WTC11 (cell line): ENCODE measurements around the gene SIAE. TPM values are rescaled to one million over a fixed set of nuclear protein-coding genes. Genes with fewer than 3 reads are reported as not detected.

Experiments
- ATAC-seq: fragments of 200-7000 bp; cut with Tn5 transposase; 2 replicates; pipeline ENCODE4 v1.10.0; 2021; ENCODE audit warnings: mild to moderate bottlenecking, moderate library complexity
- CTCF ChIA-PET: fragments of 300-600 bp; sonication (Branson Sonifier 250); formaldehyde crosslinking; loops from one replicate; lab custom pipeline; 2021; ENCODE audit warnings: antibody characterized with exemption; lab: Charles Lee
- POLR2A ChIA-PET: fragments of 350-600 bp; sonication (Branson Sonifier 250); formaldehyde crosslinking; loops from one replicate; lab custom pipeline; 2021; ENCODE audit warnings: antibody characterized with exemption; lab: Charles Lee
- DNase-seq: peaks from one replicate; pipeline ENCODE4 v3.0.0; 2021; ENCODE audit warnings: low spot score
- H3K27ac Mint-ChIP-seq: 2 replicates; pipeline ENCODE4 v1.8.0; 2021; ENCODE audit warnings: mixed read lengths
- H3K27me3 Mint-ChIP-seq: 2 replicates; pipeline ENCODE4 v1.8.0; 2021; ENCODE audit warnings: low read depth, mild to moderate bottlenecking, moderate library complexity, mixed read lengths
- H3K36me3 Mint-ChIP-seq: 2 replicates; pipeline ENCODE4 v1.8.0; 2021; ENCODE audit warnings: mixed read lengths
- H3K4me1 Mint-ChIP-seq: 2 replicates; pipeline ENCODE4 v1.8.0; 2022; ENCODE audit warnings: mixed read lengths
- H3K4me3 Mint-ChIP-seq: 2 replicates; pipeline ENCODE4 v1.8.0; 2021; ENCODE audit warnings: mild to moderate bottlenecking, moderate library complexity, mixed read lengths
- H3K9me3 Mint-ChIP-seq: 2 replicates; pipeline ENCODE4 v1.8.0; 2021; ENCODE audit warnings: mixed read lengths
- EMX1 ChIP-seq: fragments of 250-450 bp; sonication (Bioruptor Pico); IDR thresholded peaks from 2 replicates; pipeline ENCODE4 v1.8.0; 2021; ENCODE audit warnings: mild to moderate bottlenecking
- GRHL2 ChIP-seq: fragments of 250-450 bp; sonication (Bioruptor Pico); IDR thresholded peaks from 2 replicates; pipeline ENCODE4 v1.8.0; 2022; ENCODE audit warnings: mild to moderate bottlenecking, moderate library complexity; ENCODE audit not compliant: insufficient replicate concordance, severe bottlenecking
- NFATC4 ChIP-seq: fragments of 250-450 bp; sonication (Bioruptor Pico); IDR thresholded peaks from 2 replicates; pipeline ENCODE4 v1.9.0; 2021; ENCODE audit warnings: mild to moderate bottlenecking
- NR3C1 ChIP-seq: sonication (generic); formaldehyde crosslinking; conservative IDR thresholded peaks from 2 replicates; pipeline ENCODE4 v1.8.1; 2023; ENCODE audit warnings: low read depth, mild to moderate bottlenecking, missing genetic modification reagents
- SOX15 ChIP-seq: fragments of 250-450 bp; sonication (Bioruptor Pico); IDR thresholded peaks from 2 replicates; pipeline ENCODE4 v1.9.0; 2021; ENCODE audit warnings: mild to moderate bottlenecking
- ZNF121 ChIP-seq: sonication (generic); formaldehyde crosslinking; IDR thresholded peaks from 2 replicates; pipeline ENCODE4 v1.8.0; 2023; ENCODE audit warnings: missing genetic modification reagents
- ZNF219 ChIP-seq: sonication (generic); formaldehyde crosslinking; IDR thresholded peaks from 2 replicates; pipeline ENCODE4 v1.8.0; 2023; ENCODE audit warnings: missing genetic modification reagents, mild to moderate bottlenecking, borderline replicate concordance
- ZNF232 ChIP-seq: sonication (generic); formaldehyde crosslinking; IDR thresholded peaks from 2 replicates; pipeline ENCODE4 v1.8.0; 2022; ENCODE audit warnings: mild to moderate bottlenecking, missing genetic modification reagents
- ZNF416 ChIP-seq: fragments of 250-450 bp; sonication (Bioruptor Pico); IDR thresholded peaks from 2 replicates; pipeline ENCODE4 v1.9.0; 2021; ENCODE audit warnings: mild to moderate bottlenecking, inconsistent platforms
- ZNF671 ChIP-seq: fragments of 250-450 bp; sonication (Bioruptor Pico); IDR thresholded peaks from 2 replicates; pipeline ENCODE4 v1.8.0; 2021; ENCODE audit warnings: mild to moderate bottlenecking
- total RNA-seq: library from RNA; stranded (reverse); gene quantifications from 3 replicates; pipeline ENCODE4 v1.2.3, GENCODE V29; 2021
- TF ChIP-seq, protein P1 (sequence below): sonication (generic); formaldehyde crosslinking; conservative IDR thresholded peaks from 2 replicates; pipeline ENCODE4 v1.8.1; 2023; ENCODE audit warnings: mild to moderate bottlenecking, low read depth, missing genetic modification reagents, moderate library complexity
- TF ChIP-seq, protein P2 (sequence below): fragments of 250-450 bp; sonication (Bioruptor Pico); IDR thresholded peaks from 2 replicates; pipeline ENCODE4 v1.9.0; 2021; ENCODE audit warnings: mild to moderate bottlenecking, borderline replicate concordance
- TF ChIP-seq, protein P3 (sequence below): fragments of 250-450 bp; sonication (Bioruptor Pico); IDR thresholded peaks from 2 replicates; pipeline ENCODE4 v1.9.0; 2021; ENCODE audit warnings: mild to moderate bottlenecking
- TF ChIP-seq, protein P4 (sequence below): fragments of 200-600 bp; IDR thresholded peaks from 2 replicates; pipeline ENCODE4 v1.8.0; 2022; ENCODE audit warnings: antibody characterized with exemption
- TF ChIP-seq, protein P5 (sequence below): sonication (generic); formaldehyde crosslinking; IDR thresholded peaks from 2 replicates; pipeline ENCODE4 v1.8.1; 2022; ENCODE audit warnings: mild to moderate bottlenecking, missing genetic modification reagents, moderate library complexity, borderline replicate concordance
- TF ChIP-seq, protein P6 (sequence below): sonication (generic); formaldehyde crosslinking; IDR thresholded peaks from 2 replicates; pipeline ENCODE4 v1.8.0; 2022; ENCODE audit warnings: mild to moderate bottlenecking, missing genetic modification reagents
- TF ChIP-seq, protein P7 (sequence below): sonication (generic); formaldehyde crosslinking; IDR thresholded peaks from 2 replicates; pipeline ENCODE4 v1.8.1; 2023; ENCODE audit warnings: mild to moderate bottlenecking, moderate library complexity, missing genetic modification reagents
- TF ChIP-seq, protein P8 (sequence below): sonication (generic); formaldehyde crosslinking; IDR thresholded peaks from 2 replicates; pipeline ENCODE4 v1.8.0; 2022; ENCODE audit warnings: mild to moderate bottlenecking, missing genetic modification reagents

The SIAE gene
- total RNA-seq, 1 experiment from 2014 or later: 4.9 TPM

DNA sequence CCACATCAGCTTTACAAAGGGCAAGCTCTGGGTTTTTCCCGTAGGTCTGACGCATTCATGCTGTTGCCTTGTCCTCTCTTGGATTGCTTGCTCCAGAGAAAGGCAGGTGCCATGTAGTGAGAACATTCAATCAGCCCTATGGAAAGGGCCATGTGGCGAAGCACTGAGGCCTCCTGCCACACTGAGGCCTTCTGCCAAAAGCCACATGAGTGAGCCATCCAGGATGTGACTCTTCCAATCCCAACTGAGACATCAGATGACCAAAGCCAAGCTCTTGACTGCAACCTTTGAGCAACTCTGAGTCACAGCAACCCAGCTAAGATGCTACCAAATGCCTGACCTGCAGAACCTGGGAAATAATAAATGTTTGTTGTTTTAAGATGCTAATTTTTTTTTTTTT lies 71.3 kb downstream of the SIAE start (continued):
- TF ChIP-seq, protein P1, sequence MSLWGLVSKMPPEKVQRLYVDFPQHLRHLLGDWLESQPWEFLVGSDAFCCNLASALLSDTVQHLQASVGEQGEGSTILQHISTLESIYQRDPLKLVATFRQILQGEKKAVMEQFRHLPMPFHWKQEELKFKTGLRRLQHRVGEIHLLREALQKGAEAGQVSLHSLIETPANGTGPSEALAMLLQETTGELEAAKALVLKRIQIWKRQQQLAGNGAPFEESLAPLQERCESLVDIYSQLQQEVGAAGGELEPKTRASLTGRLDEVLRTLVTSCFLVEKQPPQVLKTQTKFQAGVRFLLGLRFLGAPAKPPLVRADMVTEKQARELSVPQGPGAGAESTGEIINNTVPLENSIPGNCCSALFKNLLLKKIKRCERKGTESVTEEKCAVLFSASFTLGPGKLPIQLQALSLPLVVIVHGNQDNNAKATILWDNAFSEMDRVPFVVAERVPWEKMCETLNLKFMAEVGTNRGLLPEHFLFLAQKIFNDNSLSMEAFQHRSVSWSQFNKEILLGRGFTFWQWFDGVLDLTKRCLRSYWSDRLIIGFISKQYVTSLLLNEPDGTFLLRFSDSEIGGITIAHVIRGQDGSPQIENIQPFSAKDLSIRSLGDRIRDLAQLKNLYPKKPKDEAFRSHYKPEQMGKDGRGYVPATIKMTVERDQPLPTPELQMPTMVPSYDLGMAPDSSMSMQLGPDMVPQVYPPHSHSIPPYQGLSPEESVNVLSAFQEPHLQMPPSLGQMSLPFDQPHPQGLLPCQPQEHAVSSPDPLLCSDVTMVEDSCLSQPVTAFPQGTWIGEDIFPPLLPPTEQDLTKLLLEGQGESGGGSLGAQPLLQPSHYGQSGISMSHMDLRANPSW (CRISPR knock-in tag): no peak
- TF ChIP-seq, protein P2, sequence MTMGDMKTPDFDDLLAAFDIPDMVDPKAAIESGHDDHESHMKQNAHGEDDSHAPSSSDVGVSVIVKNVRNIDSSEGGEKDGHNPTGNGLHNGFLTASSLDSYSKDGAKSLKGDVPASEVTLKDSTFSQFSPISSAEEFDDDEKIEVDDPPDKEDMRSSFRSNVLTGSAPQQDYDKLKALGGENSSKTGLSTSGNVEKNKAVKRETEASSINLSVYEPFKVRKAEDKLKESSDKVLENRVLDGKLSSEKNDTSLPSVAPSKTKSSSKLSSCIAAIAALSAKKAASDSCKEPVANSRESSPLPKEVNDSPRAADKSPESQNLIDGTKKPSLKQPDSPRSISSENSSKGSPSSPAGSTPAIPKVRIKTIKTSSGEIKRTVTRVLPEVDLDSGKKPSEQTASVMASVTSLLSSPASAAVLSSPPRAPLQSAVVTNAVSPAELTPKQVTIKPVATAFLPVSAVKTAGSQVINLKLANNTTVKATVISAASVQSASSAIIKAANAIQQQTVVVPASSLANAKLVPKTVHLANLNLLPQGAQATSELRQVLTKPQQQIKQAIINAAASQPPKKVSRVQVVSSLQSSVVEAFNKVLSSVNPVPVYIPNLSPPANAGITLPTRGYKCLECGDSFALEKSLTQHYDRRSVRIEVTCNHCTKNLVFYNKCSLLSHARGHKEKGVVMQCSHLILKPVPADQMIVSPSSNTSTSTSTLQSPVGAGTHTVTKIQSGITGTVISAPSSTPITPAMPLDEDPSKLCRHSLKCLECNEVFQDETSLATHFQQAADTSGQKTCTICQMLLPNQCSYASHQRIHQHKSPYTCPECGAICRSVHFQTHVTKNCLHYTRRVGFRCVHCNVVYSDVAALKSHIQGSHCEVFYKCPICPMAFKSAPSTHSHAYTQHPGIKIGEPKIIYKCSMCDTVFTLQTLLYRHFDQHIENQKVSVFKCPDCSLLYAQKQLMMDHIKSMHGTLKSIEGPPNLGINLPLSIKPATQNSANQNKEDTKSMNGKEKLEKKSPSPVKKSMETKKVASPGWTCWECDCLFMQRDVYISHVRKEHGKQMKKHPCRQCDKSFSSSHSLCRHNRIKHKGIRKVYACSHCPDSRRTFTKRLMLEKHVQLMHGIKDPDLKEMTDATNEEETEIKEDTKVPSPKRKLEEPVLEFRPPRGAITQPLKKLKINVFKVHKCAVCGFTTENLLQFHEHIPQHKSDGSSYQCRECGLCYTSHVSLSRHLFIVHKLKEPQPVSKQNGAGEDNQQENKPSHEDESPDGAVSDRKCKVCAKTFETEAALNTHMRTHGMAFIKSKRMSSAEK (CRISPR knock-in tag): no peak
- TF ChIP-seq ZNF121: no peak
- TF ChIP-seq SOX15 (CRISPR knock-in tag): no peak
- TF ChIP-seq ZNF232: no peak

DNA sequence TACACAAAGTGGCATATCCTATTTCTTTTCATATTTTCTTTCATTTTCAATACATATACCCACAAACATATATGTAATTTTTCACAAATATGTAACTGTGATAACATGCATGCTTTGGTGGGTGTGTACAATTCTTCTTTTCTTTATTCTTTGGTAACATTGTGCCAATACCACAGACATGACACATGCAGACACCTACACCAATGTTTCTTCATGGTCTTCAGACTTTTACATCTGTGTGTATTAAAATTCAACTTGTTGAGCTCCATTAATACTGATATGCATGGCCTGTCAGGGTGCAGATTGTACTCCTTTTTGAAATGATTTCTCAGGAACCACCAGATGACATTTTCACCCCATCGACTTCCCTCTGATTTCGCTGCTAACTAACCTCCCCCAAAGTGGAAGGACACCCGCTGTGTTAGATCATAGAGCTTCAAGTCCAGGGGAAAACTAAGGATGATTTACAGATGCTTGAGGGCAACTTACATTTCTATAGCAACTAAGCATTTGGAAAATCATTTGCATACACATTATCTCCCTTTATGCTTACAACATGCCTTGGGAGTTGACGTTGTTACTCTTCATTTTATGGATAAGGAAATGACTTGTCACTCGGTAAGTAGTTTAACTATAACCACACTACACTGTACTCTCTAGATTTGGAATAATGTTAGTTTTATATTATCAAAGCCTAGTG lies 72.8 kb downstream of the SIAE start:
- Mint-ChIP-seq H3K27ac (no peak overlapping the region), H3K4me1 (peaks cover 13% of the 10 kb centered on the region), H3K36me3 (no peaks in the 10 kb centered on the region), H3K9me3 (peaks cover 8% of the 10 kb centered on the region), H3K4me3 (no peak overlapping the region), H3K27me3 (no peaks in the 10 kb centered on the region; the same call in 1 of the 2 replicates)
- POLR2A ChIA-PET: no interaction called here
- CTCF ChIA-PET: interaction anchor here (0.8 to 1.3 kb wide), 3 partner anchors 15 to 531 kb away, joined by 3 to 6 read pairs (median 3); no protein-coding TSS in a partner anchor
- no peak for DNase-seq
- ATAC-seq: no peak
- TF ChIP-seq, protein P3, sequence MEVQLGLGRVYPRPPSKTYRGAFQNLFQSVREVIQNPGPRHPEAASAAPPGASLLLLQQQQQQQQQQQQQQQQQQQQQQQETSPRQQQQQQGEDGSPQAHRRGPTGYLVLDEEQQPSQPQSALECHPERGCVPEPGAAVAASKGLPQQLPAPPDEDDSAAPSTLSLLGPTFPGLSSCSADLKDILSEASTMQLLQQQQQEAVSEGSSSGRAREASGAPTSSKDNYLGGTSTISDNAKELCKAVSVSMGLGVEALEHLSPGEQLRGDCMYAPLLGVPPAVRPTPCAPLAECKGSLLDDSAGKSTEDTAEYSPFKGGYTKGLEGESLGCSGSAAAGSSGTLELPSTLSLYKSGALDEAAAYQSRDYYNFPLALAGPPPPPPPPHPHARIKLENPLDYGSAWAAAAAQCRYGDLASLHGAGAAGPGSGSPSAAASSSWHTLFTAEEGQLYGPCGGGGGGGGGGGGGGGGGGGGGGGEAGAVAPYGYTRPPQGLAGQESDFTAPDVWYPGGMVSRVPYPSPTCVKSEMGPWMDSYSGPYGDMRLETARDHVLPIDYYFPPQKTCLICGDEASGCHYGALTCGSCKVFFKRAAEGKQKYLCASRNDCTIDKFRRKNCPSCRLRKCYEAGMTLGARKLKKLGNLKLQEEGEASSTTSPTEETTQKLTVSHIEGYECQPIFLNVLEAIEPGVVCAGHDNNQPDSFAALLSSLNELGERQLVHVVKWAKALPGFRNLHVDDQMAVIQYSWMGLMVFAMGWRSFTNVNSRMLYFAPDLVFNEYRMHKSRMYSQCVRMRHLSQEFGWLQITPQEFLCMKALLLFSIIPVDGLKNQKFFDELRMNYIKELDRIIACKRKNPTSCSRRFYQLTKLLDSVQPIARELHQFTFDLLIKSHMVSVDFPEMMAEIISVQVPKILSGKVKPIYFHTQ (CRISPR knock-in tag): no peak
- TF ChIP-seq ZNF219 (CRISPR knock-in tag): no peak
- TF ChIP-seq, protein P4, sequence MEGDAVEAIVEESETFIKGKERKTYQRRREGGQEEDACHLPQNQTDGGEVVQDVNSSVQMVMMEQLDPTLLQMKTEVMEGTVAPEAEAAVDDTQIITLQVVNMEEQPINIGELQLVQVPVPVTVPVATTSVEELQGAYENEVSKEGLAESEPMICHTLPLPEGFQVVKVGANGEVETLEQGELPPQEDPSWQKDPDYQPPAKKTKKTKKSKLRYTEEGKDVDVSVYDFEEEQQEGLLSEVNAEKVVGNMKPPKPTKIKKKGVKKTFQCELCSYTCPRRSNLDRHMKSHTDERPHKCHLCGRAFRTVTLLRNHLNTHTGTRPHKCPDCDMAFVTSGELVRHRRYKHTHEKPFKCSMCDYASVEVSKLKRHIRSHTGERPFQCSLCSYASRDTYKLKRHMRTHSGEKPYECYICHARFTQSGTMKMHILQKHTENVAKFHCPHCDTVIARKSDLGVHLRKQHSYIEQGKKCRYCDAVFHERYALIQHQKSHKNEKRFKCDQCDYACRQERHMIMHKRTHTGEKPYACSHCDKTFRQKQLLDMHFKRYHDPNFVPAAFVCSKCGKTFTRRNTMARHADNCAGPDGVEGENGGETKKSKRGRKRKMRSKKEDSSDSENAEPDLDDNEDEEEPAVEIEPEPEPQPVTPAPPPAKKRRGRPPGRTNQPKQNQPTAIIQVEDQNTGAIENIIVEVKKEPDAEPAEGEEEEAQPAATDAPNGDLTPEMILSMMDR: no peak
- no peak for TF ChIP-seq NFATC4
- no peak for TF ChIP-seq ZNF671 (CRISPR knock-in tag)
- TF ChIP-seq, protein P5, sequence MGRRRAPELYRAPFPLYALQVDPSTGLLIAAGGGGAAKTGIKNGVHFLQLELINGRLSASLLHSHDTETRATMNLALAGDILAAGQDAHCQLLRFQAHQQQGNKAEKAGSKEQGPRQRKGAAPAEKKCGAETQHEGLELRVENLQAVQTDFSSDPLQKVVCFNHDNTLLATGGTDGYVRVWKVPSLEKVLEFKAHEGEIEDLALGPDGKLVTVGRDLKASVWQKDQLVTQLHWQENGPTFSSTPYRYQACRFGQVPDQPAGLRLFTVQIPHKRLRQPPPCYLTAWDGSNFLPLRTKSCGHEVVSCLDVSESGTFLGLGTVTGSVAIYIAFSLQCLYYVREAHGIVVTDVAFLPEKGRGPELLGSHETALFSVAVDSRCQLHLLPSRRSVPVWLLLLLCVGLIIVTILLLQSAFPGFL (CRISPR knock-in tag): no peak
- TF ChIP-seq GRHL2: no peak
- TF ChIP-seq, protein P6, sequence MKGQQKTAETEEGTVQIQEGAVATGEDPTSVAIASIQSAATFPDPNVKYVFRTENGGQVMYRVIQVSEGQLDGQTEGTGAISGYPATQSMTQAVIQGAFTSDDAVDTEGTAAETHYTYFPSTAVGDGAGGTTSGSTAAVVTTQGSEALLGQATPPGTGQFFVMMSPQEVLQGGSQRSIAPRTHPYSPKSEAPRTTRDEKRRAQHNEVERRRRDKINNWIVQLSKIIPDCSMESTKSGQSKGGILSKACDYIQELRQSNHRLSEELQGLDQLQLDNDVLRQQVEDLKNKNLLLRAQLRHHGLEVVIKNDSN (CRISPR knock-in tag): no peak
- TF ChIP-seq, protein P7, sequence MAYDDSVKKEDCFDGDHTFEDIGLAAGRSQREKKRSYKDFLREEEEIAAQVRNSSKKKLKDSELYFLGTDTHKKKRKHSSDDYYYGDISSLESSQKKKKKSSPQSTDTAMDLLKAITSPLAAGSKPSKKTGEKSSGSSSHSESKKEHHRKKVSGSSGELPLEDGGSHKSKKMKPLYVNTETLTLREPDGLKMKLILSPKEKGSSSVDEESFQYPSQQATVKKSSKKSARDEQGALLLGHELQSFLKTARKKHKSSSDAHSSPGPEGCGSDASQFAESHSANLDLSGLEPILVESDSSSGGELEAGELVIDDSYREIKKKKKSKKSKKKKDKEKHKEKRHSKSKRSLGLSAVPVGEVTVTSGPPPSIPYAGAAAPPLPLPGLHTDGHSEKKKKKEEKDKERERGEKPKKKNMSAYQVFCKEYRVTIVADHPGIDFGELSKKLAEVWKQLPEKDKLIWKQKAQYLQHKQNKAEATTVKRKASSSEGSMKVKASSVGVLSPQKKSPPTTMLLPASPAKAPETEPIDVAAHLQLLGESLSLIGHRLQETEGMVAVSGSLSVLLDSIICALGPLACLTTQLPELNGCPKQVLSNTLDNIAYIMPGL (CRISPR knock-in tag): no peak
- no peak for TF ChIP-seq ZNF232
- TF ChIP-seq NR3C1 (CRISPR knock-in tag): no peak
- no peak for TF ChIP-seq EMX1 (CRISPR knock-in tag)
- TF ChIP-seq, protein P8, sequence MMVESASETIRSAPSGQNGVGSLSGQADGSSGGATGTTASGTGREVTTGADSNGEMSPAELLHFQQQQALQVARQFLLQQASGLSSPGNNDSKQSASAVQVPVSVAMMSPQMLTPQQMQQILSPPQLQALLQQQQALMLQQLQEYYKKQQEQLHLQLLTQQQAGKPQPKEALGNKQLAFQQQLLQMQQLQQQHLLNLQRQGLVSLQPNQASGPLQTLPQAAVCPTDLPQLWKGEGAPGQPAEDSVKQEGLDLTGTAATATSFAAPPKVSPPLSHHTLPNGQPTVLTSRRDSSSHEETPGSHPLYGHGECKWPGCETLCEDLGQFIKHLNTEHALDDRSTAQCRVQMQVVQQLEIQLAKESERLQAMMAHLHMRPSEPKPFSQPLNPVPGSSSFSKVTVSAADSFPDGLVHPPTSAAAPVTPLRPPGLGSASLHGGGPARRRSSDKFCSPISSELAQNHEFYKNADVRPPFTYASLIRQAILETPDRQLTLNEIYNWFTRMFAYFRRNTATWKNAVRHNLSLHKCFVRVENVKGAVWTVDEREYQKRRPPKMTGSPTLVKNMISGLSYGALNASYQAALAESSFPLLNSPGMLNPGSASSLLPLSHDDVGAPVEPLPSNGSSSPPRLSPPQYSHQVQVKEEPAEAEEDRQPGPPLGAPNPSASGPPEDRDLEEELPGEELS (CRISPR knock-in tag): no peak
- TF ChIP-seq ZNF416 (CRISPR knock-in tag): no peak
